HG03521 (cell line): ENCODE measurements around the gene ATRX.
"Not testable (repeated sequence)": the region's sequence is repeated elsewhere in the genome, so short reads cannot be mapped to it uniquely, and the experiment has no call there.

Experiments
- ATAC-seq: cut with Tn5 transposase; IDR thresholded peaks from one replicate; pipeline ENCODE4 v1.9.1; 2021; ENCODE audit warnings: mild to moderate bottlenecking, moderate library complexity; ENCODE audit not compliant: unreplicated experiment

The ATRX gene, protein sequence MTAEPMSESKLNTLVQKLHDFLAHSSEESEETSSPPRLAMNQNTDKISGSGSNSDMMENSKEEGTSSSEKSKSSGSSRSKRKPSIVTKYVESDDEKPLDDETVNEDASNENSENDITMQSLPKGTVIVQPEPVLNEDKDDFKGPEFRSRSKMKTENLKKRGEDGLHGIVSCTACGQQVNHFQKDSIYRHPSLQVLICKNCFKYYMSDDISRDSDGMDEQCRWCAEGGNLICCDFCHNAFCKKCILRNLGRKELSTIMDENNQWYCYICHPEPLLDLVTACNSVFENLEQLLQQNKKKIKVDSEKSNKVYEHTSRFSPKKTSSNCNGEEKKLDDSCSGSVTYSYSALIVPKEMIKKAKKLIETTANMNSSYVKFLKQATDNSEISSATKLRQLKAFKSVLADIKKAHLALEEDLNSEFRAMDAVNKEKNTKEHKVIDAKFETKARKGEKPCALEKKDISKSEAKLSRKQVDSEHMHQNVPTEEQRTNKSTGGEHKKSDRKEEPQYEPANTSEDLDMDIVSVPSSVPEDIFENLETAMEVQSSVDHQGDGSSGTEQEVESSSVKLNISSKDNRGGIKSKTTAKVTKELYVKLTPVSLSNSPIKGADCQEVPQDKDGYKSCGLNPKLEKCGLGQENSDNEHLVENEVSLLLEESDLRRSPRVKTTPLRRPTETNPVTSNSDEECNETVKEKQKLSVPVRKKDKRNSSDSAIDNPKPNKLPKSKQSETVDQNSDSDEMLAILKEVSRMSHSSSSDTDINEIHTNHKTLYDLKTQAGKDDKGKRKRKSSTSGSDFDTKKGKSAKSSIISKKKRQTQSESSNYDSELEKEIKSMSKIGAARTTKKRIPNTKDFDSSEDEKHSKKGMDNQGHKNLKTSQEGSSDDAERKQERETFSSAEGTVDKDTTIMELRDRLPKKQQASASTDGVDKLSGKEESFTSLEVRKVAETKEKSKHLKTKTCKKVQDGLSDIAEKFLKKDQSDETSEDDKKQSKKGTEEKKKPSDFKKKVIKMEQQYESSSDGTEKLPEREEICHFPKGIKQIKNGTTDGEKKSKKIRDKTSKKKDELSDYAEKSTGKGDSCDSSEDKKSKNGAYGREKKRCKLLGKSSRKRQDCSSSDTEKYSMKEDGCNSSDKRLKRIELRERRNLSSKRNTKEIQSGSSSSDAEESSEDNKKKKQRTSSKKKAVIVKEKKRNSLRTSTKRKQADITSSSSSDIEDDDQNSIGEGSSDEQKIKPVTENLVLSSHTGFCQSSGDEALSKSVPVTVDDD (N-terminal part only)

DNA sequence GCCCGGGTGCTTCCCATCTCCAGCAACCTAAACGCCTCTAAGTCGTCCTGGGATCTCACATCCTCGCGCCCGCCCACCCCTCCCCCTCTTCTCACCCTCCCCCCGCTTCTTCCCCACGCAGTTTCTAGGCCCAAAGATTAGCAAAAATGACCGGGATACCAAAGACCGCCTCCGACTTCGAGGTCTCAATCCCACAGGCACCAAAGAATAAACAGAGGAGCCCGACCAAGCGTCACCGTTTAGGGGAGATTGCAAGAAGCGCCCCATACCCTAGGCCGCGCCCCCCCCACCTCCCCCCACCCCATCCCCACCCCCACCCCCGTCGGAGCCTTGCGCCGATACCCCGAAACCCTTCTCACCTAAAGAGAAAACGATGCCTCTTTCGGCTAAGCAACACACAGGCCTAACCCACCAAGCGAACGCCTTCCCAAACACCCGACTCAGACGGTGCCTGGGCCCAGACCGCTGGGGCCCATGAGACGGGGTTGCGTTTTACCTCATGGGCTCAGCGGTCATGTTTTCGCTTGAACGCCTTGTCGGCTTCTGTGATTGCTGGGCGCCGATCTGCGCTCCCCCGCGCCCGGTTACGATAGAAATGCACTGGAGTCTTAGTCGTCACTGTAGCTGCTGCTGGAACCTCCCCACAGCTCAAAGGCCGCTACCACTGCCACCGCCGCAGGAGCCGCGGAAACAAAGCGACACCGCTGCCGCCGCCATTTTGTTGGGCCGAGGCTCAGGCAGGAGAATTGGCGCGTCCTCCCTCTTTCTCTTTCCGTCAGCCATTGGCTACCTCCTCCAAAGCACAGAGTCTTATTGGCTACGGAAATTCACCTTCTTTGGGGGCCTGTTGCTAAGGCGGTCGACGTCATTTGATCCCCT is at the start of gene ATRX:
Gene ATRX, minus strand, starts transcription at position 731 of the 879 bp plus-strand sequence. Its CDS starts 215 bp downstream, at position 516.
- ATAC-seq: peak; percentile 98

DNA sequence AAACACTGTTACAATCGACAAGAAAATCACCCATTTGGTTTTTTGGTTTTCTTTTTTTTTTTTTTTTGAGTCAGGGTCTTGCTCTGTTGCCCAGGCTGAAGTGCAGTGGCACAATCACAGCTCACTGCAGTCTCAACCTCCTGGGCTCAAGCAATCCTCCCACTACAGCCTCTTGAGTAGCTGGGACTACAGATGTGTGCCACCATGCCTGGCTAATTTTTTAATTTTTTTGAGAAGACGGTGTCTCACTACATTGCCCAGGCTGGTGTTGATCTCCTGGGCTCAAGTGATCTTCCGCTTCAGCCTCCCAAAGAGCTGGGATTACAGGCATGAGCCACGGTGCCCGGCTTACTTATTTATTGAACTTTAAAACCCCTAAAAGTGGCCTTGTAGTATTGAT is 45.5 kb upstream of the ATRX start:
- ATAC-seq: not testable (repeated sequence)

DNA sequence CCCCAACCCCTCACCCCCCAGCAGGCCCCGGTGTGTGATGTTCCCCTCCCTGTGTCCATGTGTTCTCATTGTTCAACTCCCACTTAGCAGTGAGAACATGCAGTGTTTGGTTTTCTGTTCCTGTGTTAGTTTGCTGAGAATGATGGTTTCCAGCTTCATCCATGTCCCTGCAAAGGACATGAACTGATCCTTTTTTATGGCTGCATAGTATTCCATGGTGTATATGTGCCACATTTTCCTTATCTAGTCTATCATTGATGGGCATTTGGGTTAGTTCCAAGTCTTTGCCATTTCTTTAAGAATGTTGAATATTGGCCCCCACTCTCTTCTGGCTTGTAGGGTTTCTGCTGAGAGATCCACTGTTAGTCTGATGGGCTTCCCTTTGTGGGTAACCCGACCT is 36.0 kb upstream of the ATRX start:
- not testable (repeated sequence) for ATAC-seq

DNA sequence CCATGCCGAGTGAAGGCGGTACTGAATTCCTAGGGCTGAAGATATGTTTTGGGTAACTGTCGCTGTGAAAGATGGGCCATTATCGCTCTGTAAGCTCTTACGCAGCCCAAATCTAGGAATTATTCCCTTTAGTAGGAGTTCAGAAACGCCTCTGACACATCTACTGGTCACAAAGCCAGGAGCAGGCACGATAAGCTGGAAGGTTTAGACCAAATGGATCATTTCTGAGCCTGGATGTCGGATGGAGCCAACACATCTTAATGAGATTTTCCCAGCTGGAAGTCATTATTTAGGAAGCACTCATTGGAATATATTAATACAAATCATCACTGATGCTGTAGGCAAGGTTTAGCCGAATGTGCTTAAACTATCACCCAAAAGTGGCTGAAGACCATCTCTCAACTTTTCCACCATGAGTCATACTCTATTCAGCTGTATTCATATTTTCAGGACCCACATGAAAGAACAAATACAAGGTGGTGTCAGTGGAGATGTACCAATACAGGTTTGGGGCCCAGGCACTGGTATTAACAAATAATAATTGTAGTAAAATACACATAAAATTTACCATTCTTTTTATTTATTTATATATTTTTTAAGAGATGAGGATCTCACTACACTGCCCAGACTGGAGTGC is 34.2 kb upstream of the ATRX start:
- no peak for ATAC-seq

DNA sequence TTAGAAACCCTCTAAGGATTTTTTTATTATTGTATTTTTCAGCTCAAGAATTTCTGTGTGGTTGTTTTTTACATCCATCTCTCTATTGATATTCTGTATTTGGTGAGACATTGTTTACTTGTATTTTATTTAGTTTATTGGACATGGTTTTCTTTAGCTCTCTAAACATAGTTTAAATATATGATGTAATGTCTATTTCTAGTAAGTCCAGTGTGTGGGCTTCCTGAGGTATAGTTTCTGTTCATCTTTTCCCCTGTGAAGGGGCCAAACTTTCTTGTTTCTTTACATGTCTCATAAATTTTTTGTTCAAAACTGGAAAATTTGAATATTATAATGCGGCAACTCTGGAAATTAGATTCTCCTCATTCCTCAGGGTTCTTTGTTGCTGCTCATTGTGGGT is 28.2 kb upstream of the ATRX start:
- no peak for ATAC-seq

DNA sequence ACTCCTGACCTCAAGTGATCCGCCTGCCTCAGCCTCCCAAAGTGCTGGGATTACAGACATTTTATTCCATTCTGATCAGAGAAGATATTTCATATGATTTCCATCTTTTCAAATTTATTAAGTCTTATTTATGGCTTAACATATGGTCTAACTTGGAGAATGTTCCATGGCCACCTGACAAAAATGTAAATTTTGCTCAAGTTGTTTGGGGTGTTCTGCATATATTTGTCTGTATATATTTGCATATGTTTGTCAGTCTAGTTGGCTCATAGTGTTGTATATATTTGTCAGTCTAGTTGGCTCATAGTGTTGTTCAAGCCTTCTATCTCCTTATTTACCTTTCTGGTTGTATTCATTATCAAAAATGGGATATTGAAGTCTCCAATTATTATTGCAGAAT is 16.2 kb upstream of the ATRX start:
- ATAC-seq: no peak

DNA sequence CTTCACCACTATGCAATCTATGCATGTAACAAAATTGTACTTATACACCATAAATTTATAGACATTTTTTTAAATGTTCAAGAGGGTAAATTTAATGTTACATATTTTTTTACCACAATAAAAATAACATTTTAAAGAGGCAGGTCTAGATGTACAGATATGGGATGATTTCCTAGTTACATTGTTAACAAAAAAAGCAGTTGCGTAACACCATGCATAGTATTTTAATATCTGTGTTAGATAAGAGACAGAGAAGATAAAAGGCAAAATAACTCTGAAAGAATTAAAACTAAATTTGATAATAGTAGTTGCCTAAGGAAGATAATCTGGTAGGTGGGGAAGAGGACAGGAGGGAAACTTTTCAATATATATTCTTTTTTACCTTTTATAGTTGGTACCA is 9.1 kb upstream of the ATRX start:
- ATAC-seq: no peak

DNA sequence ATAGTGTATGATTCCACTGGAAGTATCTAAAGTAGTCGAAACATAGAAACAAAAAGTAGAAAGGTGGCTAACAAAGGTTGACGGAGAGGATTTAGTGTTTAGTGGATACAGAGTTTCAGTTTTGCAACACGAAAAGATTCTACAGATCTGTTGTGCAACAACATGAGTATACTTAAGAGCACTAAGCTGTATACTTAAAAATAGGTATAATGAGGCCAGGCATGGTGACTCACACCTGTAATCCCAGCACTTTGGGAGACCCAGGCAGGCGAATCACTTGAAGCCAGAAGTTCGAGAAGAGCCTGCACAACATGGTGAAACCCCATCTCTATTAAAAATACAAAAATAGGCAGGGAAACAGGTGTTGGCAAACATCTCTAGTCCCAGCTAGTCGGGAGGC is 7.9 kb upstream of the ATRX start:
- no peak for ATAC-seq

DNA sequence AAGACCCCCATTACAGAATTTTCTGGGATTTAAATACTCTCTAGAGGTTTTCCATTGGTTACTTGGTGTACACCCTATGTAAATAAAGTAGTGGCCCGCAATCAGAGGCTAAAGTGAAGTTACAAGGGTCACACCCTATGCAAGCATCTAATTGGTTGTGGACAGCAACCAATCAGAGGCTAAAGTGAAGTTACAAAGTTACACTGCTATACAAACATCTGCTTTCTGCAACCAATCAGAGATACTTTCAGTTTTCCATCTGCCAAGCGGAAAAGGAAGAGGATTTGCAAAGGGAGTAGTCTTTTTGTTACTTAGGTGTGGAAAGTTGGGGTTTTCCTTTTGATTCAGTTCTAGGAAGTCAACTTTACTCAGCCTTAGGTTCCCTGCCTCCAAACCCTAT is 2.0 kb upstream of the ATRX start:
- ATAC-seq: no peak

DNA sequence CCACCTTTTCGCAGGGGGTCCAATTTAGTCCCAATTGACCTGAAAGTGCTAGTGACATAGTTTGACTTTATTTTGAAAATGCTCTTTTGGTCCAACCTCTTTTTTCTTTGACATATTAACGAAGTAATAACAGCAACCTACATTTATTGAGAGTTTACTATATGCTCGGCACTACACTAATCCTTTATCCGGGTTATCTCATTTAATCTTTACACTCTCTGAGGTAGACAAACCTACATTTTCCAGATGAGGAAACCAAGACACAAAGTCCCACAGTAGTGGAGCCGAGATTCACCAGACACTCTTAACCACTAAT is 307 bp upstream of the ATRX start:
- no peak for ATAC-seq

DNA sequence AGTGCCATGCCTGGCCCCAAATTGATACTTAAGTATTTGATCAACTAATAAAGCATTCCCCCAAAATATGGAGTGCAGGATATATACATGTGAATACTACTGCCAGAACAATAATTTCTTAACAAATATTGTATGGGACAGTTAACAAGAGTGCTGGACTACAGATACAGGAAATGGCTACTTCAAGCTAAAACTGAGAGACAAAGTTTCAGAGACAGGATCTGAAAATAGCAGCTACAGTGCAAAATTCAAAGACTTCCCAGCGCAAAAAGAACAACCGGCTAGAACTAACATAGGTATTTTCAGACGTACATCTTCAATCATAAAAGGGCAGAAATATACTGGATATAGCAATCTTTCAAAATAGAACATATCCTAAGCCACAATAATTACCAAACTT is 6.3 kb downstream of the ATRX start:
- no peak for ATAC-seq

DNA sequence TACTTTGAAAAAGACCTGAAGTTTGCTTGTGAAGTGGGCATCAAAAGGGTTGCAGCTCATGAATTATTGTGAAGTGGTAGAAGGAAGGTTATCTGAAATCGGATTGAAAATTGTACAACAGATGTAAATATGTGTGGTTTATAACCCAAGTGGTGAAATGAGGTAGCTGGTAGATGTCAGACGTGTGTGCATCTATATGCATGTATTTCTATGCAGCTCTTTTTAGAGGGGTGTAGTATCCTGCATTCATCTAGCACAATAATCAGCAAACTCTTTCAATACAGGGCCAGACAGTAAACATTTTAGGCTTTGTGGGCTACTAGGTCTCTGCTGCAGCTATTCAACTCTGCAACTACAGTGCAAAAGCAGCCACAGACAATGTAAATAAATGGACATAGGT is 9.4 kb downstream of the ATRX start:
- ATAC-seq: no peak

DNA sequence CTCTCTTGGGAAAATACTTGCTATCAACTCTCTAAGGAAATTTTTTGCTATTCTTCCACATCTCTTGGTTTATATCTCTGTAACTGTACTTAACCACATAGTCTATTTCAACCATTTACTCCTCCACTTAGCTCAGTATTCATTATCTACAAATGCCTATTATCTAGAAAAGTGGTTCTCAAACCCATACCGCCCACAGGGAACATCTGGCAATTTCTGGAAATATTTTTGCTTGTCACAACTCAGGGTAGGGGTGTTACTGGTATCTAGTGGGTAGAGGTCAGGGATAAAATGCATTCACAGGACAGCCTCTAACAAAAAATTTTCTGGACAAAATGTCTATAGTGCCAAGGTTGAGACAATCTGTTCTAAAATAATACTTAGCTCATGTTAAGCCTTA is 14.4 kb downstream of the ATRX start:
- ATAC-seq: no peak

DNA sequence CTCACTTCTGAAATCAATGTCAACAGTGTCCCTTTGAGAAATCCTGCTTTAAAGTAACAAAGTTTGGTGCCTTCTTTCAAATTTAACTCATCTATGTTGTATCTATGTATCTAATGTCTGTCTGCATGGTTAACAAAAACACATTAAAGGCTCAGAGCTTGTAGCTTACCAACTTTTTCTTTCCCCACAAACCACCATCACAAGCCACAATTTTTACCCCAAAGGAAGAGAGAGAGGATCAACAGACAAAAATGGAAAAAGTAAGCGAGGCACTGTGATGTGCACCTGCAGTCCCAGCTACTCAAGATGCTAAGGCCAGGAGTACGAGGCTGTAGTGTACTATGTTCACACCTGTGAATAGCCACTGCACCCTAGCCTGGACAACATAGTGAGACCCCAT is 17.2 kb downstream of the ATRX start:
- no peak for ATAC-seq

DNA sequence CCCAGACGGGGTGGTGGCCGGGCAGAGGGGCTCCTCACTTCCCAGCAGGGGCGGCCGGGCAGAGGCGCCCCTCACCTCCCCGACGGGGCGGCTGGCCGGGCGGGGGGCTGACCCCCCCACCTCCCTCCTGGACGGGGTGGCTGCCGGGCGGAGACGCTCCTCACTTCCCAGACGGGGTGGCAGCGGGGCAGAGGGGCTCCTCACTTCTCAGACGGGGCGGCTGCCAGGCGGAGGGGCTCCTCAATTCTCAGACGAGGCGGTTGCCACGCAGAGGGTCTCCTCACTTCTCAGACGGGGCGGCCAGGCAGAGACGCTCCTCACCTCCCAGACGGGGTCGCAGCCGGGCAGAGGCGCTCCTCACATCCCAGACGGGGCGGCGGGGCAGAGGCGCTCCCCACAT is 19.8 kb downstream of the ATRX start:
- ATAC-seq: not testable (repeated sequence)

DNA sequence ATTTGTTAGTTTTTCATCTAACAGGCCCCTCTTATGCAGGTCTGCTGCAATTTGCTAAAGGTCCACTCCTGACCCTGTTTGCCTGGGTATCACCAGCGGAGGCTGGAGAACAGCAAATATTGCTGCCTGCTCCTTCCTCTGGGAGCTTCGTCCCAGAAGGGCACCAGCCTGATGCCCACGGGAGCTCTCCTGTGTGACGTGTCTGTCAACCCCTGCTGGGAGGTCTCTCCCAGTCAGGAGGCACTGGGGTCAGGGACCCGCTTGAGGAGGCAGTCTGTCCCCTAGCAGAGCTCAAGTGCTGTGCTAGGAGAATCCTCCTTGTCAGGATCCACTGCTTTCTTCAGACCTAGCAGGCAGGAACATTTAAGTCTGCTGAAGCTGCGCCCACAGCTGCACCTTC is 30.5 kb downstream of the ATRX start:
- no peak for ATAC-seq

DNA sequence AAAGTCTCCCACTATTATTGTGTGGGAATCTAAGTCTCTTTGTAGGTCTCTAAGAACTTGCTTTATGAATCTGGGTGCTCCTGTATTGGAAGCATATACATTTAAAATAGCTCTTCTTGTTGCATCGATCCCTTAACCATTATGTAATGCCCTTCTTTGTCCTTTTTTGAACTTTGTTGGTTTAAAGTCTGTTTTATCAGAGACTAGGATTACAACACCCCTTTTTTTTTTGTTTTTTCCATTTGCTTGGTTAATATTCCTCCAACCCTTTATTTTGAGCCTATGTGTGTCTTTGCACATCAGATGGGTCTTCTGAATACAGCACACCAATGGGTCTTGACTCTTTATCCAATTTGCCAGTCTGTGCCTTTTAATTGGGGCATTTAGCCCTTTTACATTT is 32.1 kb downstream of the ATRX start:
- not testable (repeated sequence) for ATAC-seq

DNA sequence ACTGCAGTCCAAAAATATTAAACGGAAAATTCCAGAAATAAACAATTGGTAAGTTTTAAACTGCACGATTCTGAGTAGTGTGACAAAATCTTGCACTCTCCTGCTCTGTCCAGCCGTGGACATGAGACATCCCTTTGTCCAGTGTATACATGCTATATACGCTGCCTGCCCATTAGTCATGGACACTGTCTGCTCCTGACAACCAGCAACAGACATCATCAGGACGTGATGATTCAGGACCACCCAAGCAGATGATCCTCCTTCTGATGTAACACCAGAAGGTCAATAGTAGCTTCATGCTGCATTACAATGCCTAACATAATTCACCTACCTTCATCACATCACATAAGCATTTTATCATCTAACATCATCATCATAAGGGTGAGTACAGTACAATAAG is 36.3 kb downstream of the ATRX start:
- no peak for ATAC-seq

DNA sequence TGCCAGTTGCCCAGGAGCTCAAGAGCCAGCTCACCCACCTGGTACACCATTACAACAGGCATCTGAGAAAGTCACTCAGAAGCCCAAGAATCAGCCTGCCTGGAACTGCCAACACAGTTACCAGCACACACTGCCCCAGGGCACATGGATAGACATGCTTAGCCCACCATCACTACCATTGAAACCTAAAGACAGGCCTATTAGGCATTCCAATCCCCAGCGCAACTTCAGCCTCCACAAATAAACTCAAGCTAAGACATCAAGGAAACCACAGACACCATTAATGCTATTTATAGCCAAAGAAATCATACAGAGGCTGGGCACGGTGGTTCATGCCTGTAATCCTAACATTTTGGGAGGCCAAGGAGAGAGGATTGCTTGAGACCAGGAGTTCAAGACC is 42.3 kb downstream of the ATRX start:
- ATAC-seq: no peak
